Left ventricle myocardium inferior (tissue), 1 donor: ENCODE measurements around the gene CRYZ. TPM values are rescaled to one million over a fixed set of nuclear protein-coding genes. Genes with fewer than 3 reads are reported as not detected.

ENCODE experiments used
- DNase-seq: peaks from one replicate; pipeline ENCODE4 v3.0.0-alpha.2; 2020
- H3K27ac ChIP-seq: fragments of 200-600 bp; replicated peaks from 2 replicates; pipeline ENCODE4 v1.8.0; 2021
- H3K27me3 ChIP-seq: fragments of 200-600 bp; 2 replicates; pipeline ENCODE4 v1.8.0; 2021; ENCODE audit warnings: low read depth
- H3K36me3 ChIP-seq: fragments of 200-600 bp; 2 replicates; pipeline ENCODE4 v1.8.0; 2021
- H3K4me1 ChIP-seq: fragments of 200-600 bp; 2 replicates; pipeline ENCODE4 v1.8.0; 2021
- H3K4me3 ChIP-seq: fragments of 200-600 bp; 2 replicates; pipeline ENCODE4 v1.8.0; 2021; ENCODE audit warnings: mild to moderate bottlenecking, moderate library complexity
- H3K9me3 ChIP-seq: fragments of 200-600 bp; replicated peaks from 2 replicates; pipeline ENCODE4 v1.8.0; 2021
- CTCF ChIP-seq: fragments of 200-600 bp; IDR thresholded peaks from 2 replicates; pipeline ENCODE4 v1.8.0; 2021; ENCODE audit warnings: antibody characterized with exemption, mild to moderate bottlenecking, borderline replicate concordance
- intact Hi-C: fragments of 100-400 bp; cut with micrococcal nuclease; formaldehyde crosslinking; loops from one replicate; pipeline ENCODE4 v1.11.0; 2022
- total RNA-seq: library from RNA; stranded (reverse); fragmentation: NEBNext Ultra II Directional; extraction: Animal tissue kit (Norgen Biotek cat#: 25700); gene quantifications from one replicate; pipeline ENCODE4 v1.2.1, GENCODE V29; 2021
- donor health status: DM: no; HTN: yes; CAD: no; lungs with severe emphysema.

CRYZ gene
- total RNA-seq, 1 donor from 2014 or later = 35.3 TPM

GRCh38 chr1:74773582-74773981 is 40.7 kb upstream of the CRYZ start:
- H3K36me3 ChIP-seq = no peaks in the 10 kb centered on the region
- intact Hi-C loops = loop anchor here (2.0 kb wide), 1 partner anchor 429 kb away; no protein-coding TSS in a partner anchor
- H3K27me3 ChIP-seq = peaks cover 39% of the 10 kb centered on the region
- H3K9me3 ChIP-seq = no peaks in the 10 kb centered on the region
- no peak for DNase-seq
- no peak for TF ChIP-seq CTCF
- H3K4me1 ChIP-seq = no peaks in the 10 kb centered on the region
- no peak overlapping the region for H3K4me3 ChIP-seq
- H3K27ac ChIP-seq = no peak overlapping the region

- no peak for TF ChIP-seq CTCF
- Histone ChIP-seq H3K27me3 (peaks cover 34% of the 10 kb centered on the region), H3K4me3 (no peak overlapping the region), H3K4me1 (no peaks in the 10 kb centered on the region), H3K9me3 (no peaks in the 10 kb centered on the region), H3K27ac (no peak overlapping the region), H3K36me3 (no peaks in the 10 kb centered on the region)
- intact Hi-C loops = loop anchor here (2.0 kb wide), 1 partner anchor 430 kb away; no protein-coding TSS in a partner anchor
- no peak for DNase-seq
Observed at GRCh38 chr1:74772945-74773344, 40.1 kb upstream of the CRYZ start.

- Histone ChIP-seq H3K9me3 (no peaks in the 10 kb centered on the region), H3K27ac (no peak overlapping the region), H3K27me3 (peaks cover 34% of the 10 kb centered on the region), H3K4me1 (no peaks in the 10 kb centered on the region), H3K36me3 (no peaks in the 10 kb centered on the region), H3K4me3 (no peak overlapping the region)
- intact Hi-C loops = loop anchor here (2.0 kb wide), 1 partner anchor 431 kb away; no protein-coding TSS in a partner anchor
- DNase-seq = no peak
- TF ChIP-seq CTCF = peak; percentile 81
Observed at GRCh38 chr1:74771913-74772515, 39.2 kb upstream of the CRYZ start.

- Histone ChIP-seq H3K4me3 (no peak overlapping the region), H3K4me1 (no peaks in the 10 kb centered on the region), H3K27me3 (no peaks in the 10 kb centered on the region), H3K9me3 (no peaks in the 10 kb centered on the region), H3K36me3 (peaks cover 14% of the 10 kb centered on the region), H3K27ac (no peak overlapping the region)
- no peak for TF ChIP-seq CTCF
- intact Hi-C loops = no loop called here
- DNase-seq = no peak
Observed at GRCh38 chr1:74767490-74767889, 34.6 kb upstream of the CRYZ start.

GRCh38 chr1:74766579-74766978 is 33.7 kb upstream of the CRYZ start:
- intact Hi-C loops = no loop called here

More at GRCh38 chr1:74766579-74766978, 33.7 kb upstream of the CRYZ start:
- no peak for TF ChIP-seq CTCF
- no peak for DNase-seq
- H3K27me3 ChIP-seq = no peaks in the 10 kb centered on the region
- peaks cover 17% of the 10 kb centered on the region for H3K36me3 ChIP-seq
- no peak overlapping the region for H3K4me3 ChIP-seq
- H3K27ac ChIP-seq = no peak overlapping the region
- H3K9me3 ChIP-seq = no peaks in the 10 kb centered on the region
- no peaks in the 10 kb centered on the region for H3K4me1 ChIP-seq
